ENCODE measurements around the gene NOSTRIN.

DNA sequence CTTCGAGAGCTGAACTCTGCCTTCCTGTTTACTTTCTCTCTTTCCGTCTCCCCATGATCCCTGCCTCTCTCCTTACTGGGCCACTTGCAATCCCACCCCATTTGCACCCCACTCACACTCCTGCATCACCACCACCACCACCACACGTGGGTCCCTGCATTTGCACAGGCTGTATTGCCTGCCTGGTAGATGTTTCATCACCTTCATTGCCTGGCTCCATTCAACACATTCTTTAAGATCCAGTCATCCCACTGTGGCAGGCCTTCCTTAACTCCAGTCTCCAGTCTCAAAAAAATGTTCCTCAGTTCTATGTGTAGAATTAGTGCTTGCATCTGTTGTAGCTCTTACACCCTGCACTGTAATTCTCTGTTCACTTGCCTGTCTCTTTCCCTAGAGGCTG, 13.9 kb downstream of the NOSTRIN start:
- TF ChIP-seq MYNN (tag by site-specific recombination; IDR thresholded peaks at IDR 0.05; ENCODE audit: borderline replicate concordance) (no peak), ZNF146 (tag by site-specific recombination; IDR thresholded peaks at IDR 0.05) (no peak), ZBTB7A (tag by site-specific recombination; IDR thresholded peaks at IDR 0.05; ENCODE audit: low read depth) (no peak), ZNF202 (tag by site-specific recombination; IDR thresholded peaks at IDR 0.05; ENCODE audit: borderline replicate concordance) (no peak), ZBTB17 (tag by site-specific recombination; IDR thresholded peaks at IDR 0.05) (no peak), ZFP3 (tag by site-specific recombination; IDR thresholded peaks at IDR 0.05; ENCODE audit: low read depth) (no peak), ZNF530 (tag by site-specific recombination; IDR thresholded peaks at IDR 0.05; ENCODE audit: low read depth) (no peak), GLI4 (tag by site-specific recombination; IDR thresholded peaks at IDR 0.05) (no peak), ZNF394 (tag by site-specific recombination; IDR thresholded peaks at IDR 0.05; ENCODE audit: borderline replicate concordance) (no peak), ZNF138 (tag by site-specific recombination; IDR thresholded peaks at IDR 0.05; ENCODE audit: borderline replicate concordance) (no peak)
- TF ChIP-seq, protein P1, sequence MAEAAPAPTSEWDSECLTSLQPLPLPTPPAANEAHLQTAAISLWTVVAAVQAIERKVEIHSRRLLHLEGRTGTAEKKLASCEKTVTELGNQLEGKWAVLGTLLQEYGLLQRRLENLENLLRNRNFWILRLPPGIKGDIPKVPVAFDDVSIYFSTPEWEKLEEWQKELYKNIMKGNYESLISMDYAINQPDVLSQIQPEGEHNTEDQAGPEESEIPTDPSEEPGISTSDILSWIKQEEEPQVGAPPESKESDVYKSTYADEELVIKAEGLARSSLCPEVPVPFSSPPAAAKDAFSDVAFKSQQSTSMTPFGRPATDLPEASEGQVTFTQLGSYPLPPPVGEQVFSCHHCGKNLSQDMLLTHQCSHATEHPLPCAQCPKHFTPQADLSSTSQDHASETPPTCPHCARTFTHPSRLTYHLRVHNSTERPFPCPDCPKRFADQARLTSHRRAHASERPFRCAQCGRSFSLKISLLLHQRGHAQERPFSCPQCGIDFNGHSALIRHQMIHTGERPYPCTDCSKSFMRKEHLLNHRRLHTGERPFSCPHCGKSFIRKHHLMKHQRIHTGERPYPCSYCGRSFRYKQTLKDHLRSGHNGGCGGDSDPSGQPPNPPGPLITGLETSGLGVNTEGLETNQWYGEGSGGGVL (tag by site-specific recombination; IDR thresholded peaks at IDR 0.05), result no peak
- TF ChIP-seq, protein P2, sequence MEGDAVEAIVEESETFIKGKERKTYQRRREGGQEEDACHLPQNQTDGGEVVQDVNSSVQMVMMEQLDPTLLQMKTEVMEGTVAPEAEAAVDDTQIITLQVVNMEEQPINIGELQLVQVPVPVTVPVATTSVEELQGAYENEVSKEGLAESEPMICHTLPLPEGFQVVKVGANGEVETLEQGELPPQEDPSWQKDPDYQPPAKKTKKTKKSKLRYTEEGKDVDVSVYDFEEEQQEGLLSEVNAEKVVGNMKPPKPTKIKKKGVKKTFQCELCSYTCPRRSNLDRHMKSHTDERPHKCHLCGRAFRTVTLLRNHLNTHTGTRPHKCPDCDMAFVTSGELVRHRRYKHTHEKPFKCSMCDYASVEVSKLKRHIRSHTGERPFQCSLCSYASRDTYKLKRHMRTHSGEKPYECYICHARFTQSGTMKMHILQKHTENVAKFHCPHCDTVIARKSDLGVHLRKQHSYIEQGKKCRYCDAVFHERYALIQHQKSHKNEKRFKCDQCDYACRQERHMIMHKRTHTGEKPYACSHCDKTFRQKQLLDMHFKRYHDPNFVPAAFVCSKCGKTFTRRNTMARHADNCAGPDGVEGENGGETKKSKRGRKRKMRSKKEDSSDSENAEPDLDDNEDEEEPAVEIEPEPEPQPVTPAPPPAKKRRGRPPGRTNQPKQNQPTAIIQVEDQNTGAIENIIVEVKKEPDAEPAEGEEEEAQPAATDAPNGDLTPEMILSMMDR (tag by site-specific recombination; IDR thresholded peaks at IDR 0.05), result no peak
- TF ChIP-seq, protein P3, sequence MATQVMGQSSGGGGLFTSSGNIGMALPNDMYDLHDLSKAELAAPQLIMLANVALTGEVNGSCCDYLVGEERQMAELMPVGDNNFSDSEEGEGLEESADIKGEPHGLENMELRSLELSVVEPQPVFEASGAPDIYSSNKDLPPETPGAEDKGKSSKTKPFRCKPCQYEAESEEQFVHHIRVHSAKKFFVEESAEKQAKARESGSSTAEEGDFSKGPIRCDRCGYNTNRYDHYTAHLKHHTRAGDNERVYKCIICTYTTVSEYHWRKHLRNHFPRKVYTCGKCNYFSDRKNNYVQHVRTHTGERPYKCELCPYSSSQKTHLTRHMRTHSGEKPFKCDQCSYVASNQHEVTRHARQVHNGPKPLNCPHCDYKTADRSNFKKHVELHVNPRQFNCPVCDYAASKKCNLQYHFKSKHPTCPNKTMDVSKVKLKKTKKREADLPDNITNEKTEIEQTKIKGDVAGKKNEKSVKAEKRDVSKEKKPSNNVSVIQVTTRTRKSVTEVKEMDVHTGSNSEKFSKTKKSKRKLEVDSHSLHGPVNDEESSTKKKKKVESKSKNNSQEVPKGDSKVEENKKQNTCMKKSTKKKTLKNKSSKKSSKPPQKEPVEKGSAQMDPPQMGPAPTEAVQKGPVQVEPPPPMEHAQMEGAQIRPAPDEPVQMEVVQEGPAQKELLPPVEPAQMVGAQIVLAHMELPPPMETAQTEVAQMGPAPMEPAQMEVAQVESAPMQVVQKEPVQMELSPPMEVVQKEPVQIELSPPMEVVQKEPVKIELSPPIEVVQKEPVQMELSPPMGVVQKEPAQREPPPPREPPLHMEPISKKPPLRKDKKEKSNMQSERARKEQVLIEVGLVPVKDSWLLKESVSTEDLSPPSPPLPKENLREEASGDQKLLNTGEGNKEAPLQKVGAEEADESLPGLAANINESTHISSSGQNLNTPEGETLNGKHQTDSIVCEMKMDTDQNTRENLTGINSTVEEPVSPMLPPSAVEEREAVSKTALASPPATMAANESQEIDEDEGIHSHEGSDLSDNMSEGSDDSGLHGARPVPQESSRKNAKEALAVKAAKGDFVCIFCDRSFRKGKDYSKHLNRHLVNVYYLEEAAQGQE (tag by site-specific recombination; IDR thresholded peaks at IDR 0.05), result no peak

All from HEK293 (cell line).